SK-MEL-5 (cell line): Measurements from ENCODE around the gene DOK1. TPM values are rescaled to one million over a fixed set of nuclear protein-coding genes. Genes with fewer than 3 reads are reported as not detected.

Experiments
- DNase-seq: peaks from one replicate; pipeline ENCODE4 v3.0.0-alpha.2; 2016; ENCODE audit warnings: low read depth, low spot score
- in situ Hi-C: cut with HindIII; loops from 2 replicates; pipeline ENCODE4 v1.10.0; 2016; ENCODE audit warnings: low sequenced_read_pairs, high pct_unique_total_duplicates, low pct_unique_long_range_greater_than_20kb
- total RNA-seq: library from RNA; depleted of rRNA; stranded (reverse); fragments of >200 nt; shearing (Covaris generic); gene quantifications from 2 replicates; pipeline ENCODE4 v1.2.3, GENCODE V29; 2014; rRNA removed

The DOK1 gene
- total RNA-seq, 1 experiment from 2014 or later, result 3.5 TPM

DNA sequence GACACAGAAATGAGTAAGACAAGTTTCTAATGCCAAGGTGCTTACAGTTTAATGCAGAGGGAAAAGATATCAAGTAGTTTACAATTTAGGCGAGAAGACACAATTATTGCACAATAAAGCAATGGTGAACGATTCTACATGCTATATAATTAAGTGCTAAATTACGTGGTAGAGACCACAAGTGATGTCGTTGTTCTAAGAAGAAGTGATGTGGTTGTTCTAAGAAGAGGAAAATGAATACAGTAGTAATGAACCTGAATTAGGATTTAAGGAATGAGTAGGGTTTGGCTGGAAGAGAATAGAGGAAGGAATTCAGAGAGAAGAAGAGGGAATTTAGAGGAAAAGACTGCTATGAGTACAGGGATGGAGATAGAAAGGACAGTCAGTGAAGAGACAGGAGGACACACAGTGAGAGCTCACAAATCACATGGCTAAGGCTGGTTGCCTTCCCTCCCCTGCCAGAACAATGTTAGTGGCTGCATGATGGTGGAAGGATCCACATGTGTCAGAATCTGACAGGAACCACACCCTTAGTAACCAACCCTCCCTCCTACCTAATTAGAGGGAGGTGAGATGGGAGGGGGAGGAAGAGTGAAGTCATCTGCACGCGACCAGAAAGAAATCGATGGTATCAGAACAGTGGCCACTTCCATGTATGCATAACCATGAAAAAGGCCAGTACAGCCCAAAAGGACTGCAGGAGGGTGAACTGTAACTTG, 48.9 kb downstream of the DOK1 start:
- no peak for DNase-seq
- in situ Hi-C loops, result no loop called here

DNA sequence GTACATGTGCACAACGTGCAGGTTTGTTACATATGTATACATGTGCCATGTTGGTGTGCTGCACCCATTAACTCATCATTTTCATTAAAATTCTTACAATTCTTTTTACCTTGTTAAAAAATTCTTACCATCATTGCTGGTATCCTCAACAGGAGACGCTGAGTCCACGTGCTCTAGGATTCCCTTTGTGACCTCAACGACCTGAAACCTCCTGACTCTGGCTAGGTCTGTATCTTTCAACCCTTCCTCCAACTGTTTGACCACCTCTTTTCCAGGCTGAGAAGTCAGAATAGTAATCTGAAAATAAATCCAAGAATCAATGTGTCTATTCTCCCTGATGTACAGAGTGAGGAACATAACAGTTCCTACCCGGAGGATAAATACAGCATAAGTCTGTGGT, 52.4 kb downstream of the DOK1 start:
- in situ Hi-C loops, result no loop called here

More for the DNA sequence above, 52.4 kb downstream of the DOK1 start:
- no peak for DNase-seq

Other genes with a start within 250 kb of the DOK1 start
- gene SLC4A5, start 211.3 kb upstream of the DOK1 start, total RNA-seq, result 0.29 and 0.63 TPM in 2 replicates
- gene DCTN1, start 174.4 kb upstream of the DOK1 start, total RNA-seq, result 136 and 139 TPM in 2 replicates
- gene C2orf81, start 133.1 kb upstream of the DOK1 start, total RNA-seq, result 0.53 and 0.85 TPM in 2 replicates
- gene WDR54, start 133.0 kb upstream of the DOK1 start, total RNA-seq, result 26.9 and 27.7 TPM in 2 replicates
- gene RTKN, start 112.8 kb upstream of the DOK1 start, total RNA-seq, result 56.1 and 59.5 TPM in 2 replicates
- gene INO80B, start 99.6 kb upstream of the DOK1 start, total RNA-seq, result 21.6 and 23.6 TPM in 2 replicates
- 45.9 and 52.1 TPM in 2 replicates for gene WBP1, start 96.3 kb upstream of the DOK1 start, total RNA-seq
- gene MOGS, start 89.3 kb upstream of the DOK1 start, total RNA-seq, result 68.8 and 73.1 TPM in 2 replicates
- gene MRPL53, start 82.0 kb upstream of the DOK1 start, total RNA-seq, result 55.9 and 66.3 TPM in 2 replicates
- 10.9 and 13.9 TPM in 2 replicates for gene CCDC142, start 71.7 kb upstream of the DOK1 start, total RNA-seq
- gene TTC31, start 71.6 kb upstream of the DOK1 start, total RNA-seq, result 16.5 and 17.6 TPM in 2 replicates
- gene LBX2, start 55.1 kb upstream of the DOK1 start, total RNA-seq, result 7.7 and 14.9 TPM in 2 replicates
- gene PCGF1, start 47.0 kb upstream of the DOK1 start, total RNA-seq, result 72.8 and 72.9 TPM in 2 replicates
- gene TLX2, start 40.3 kb upstream of the DOK1 start, total RNA-seq, result 0.16 and 0.55 TPM in 2 replicates
- 0.16 and 0.21 TPM in 2 replicates for gene DQX1, start 28.5 kb upstream of the DOK1 start, total RNA-seq
- 366 and 433 TPM in 2 replicates for gene AUP1, start 25.0 kb upstream of the DOK1 start, total RNA-seq
- gene HTRA2, start 24.8 kb upstream of the DOK1 start, total RNA-seq, result 99.6 and 106 TPM in 2 replicates
- 29.6 and 30.4 TPM in 2 replicates for gene LOXL3, start 778 bp upstream of the DOK1 start, total RNA-seq
- 0.08 and 0.21 TPM in 2 replicates for gene M1AP, start 93.6 kb downstream of the DOK1 start, total RNA-seq
- 15.1 and 16.3 TPM in 2 replicates for gene SEMA4F, start 99.5 kb downstream of the DOK1 start, total RNA-seq